ENCODE data around the gene FGGY. TPM values are rescaled to one million over a fixed set of nuclear protein-coding genes. Genes with fewer than 3 reads are reported as not detected.
A peak's percentile ranks its signal among the peaks of the same experiment; 100 is the strongest.

Gene FGGY
- total RNA-seq, 1 experiment from 2014 or later, result 14.6 TPM

DNA sequence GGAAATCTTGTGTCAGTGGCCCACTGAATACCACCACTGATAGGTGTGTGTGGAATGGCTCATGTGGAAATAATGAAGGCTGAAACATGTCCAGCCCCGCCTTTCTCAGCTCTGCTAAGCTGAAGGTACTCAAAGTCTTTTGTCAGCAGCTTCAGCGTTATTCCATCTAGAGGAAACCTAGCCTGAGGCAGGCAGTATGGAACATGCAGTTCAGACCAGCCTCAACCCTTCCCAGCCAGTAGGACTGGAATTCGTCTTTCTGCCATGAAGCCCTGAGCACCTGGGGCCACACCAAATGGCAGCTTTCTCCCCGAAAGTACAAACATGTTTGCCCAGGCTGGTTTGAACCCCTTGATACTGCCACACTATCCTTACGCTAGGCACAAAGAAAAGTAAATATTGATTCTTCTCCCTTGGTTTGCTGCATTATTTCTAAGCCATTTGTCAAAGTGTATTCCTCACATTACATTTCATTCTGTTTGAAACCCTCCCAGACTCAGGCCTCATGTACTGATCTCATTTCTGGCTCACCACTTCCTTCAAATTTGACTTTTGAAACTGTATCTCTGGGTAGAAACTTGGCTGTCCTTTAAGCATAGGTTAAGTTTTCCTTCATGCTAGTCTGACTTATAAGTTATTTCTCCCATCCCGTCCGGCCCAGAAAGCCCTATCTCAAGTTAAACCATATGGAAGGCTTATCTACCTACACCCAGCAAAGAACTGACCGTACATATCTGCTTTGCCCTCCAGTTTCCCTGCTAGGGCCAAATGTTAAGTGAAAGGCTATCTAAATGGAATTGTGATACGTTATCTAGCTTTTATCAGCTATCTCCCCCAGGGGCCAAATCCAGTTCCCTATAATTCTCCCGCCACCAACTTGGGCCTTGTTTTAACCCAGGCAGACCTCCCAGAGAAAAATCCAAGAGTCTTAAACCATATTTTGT, 472.2 kb downstream of the FGGY start:
- Histone ChIP-seq H3K14ac (ENCODE audit: insufficient read depth, low read length) (no peak overlapping the region), H3K56ac (ENCODE audit: insufficient read length, low read depth, low read length) (no peak overlapping the region), H3K9me3 (ENCODE audit: control insufficient read depth, low read depth, low read length) (no peaks in the 10 kb centered on the region), H3K23ac (ENCODE audit: insufficient read length, low read depth, low read length) (no peak overlapping the region), H2BK5ac (ENCODE audit: insufficient read length, low read length) (no peak overlapping the region), H3K79me2 (ENCODE audit: insufficient read depth, low read length) (no peaks in the 10 kb centered on the region), H3K23me2 (ENCODE audit: insufficient read length, low read depth, low read length, poor library complexity, severe bottlenecking) (no peaks in the 10 kb centered on the region), H3K4me2 (ENCODE audit: insufficient read depth, insufficient read length, low read length) (no peak overlapping the region), H2BK12ac (ENCODE audit: insufficient read length, low read depth, low read length) (no peak overlapping the region), H2AFZ (ENCODE audit: low read length) (no peak overlapping the region), H3T11ph (ENCODE audit: low read length) (no peak overlapping the region), H2BK20ac (ENCODE audit: low read depth, low read length, poor library complexity, severe bottlenecking) (no peak overlapping the region), H4K91ac (ENCODE audit: insufficient read length, low read depth, low read length) (no peak overlapping the region), H3K79me1 (ENCODE audit: insufficient read depth, low read depth, low read length, poor library complexity, severe bottlenecking) (no peaks in the 10 kb centered on the region), H3K18ac (ENCODE audit: insufficient read length, low read depth, low read length) (no peak overlapping the region), H4K8ac (replicated peaks; ENCODE audit: insufficient read length, low read depth, low read length) (no peak overlapping the region), H4K20me1 (ENCODE audit: control insufficient read depth, insufficient read depth, insufficient read length) (no peaks in the 10 kb centered on the region), H3K9ac (ENCODE audit: extremely low read depth, insufficient read length, low read length) (no peak overlapping the region), H2AK5ac (ENCODE audit: insufficient read length, low read length) (peak overlapping the region; percentile 41), H3K27me3 (ENCODE audit: insufficient read depth, low read length) (no peaks in the 10 kb centered on the region), H3K4ac (ENCODE audit: low read depth, low read length) (no peak overlapping the region), H3K27ac (ENCODE audit: insufficient read length, low read depth, low read length) (no peak overlapping the region), H2BK15ac (ENCODE audit: low read depth, low read length) (no peak overlapping the region), H3K4me1 (ENCODE audit: insufficient read depth, low read length) (no peaks in the 10 kb centered on the region), H4K5ac (ENCODE audit: insufficient read length, low read depth, low read length) (no peak overlapping the region), H2BK120ac (ENCODE audit: low read depth, low read length, poor library complexity, severe bottlenecking) (no peak overlapping the region)
- Mint-ChIP-seq H3K27me3 (ENCODE audit: low read depth) (no peaks in the 10 kb centered on the region; the same call in 1 of the 2 replicates), H3K4me1 (peaks cover 12 to 18% of the 10 kb centered on the region in 2 experiments), H3K36me3 (ENCODE audit: insufficient read depth in 1 of 3, low read depth in 3 of 3) (no peaks in the 10 kb centered on the region), H3K4me3 (no peak overlapping the region), H3K27ac (no peak overlapping the region), H3K9me3 (no peaks in the 10 kb centered on the region)
- DNase-seq, result no peak
- no CpG with 5 or more reads among the region's 10 CpGs for WGBS (ENCODE audit: extremely low coverage, insufficient read length, low lambda C conversion rate)
- TF ChIP-seq, protein P1, sequence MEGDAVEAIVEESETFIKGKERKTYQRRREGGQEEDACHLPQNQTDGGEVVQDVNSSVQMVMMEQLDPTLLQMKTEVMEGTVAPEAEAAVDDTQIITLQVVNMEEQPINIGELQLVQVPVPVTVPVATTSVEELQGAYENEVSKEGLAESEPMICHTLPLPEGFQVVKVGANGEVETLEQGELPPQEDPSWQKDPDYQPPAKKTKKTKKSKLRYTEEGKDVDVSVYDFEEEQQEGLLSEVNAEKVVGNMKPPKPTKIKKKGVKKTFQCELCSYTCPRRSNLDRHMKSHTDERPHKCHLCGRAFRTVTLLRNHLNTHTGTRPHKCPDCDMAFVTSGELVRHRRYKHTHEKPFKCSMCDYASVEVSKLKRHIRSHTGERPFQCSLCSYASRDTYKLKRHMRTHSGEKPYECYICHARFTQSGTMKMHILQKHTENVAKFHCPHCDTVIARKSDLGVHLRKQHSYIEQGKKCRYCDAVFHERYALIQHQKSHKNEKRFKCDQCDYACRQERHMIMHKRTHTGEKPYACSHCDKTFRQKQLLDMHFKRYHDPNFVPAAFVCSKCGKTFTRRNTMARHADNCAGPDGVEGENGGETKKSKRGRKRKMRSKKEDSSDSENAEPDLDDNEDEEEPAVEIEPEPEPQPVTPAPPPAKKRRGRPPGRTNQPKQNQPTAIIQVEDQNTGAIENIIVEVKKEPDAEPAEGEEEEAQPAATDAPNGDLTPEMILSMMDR (conservative IDR thresholded peaks at IDR 0.05), result no peak
